Heart right ventricle (tissue), 16 donors: Measurements from ENCODE around the gene INHA. TPM values are rescaled to one million over a fixed set of nuclear protein-coding genes. Genes with fewer than 3 reads are reported as not detected.

ENCODE experiments used
- ATAC-seq, 8 donors: fragments of 200-7000 bp; cut with Tn5 transposase; one replicate each; pipeline ENCODE4 v1.9.1; 2020; ENCODE audit warnings: mild to moderate bottlenecking in 8 of 8, moderate library complexity in 8 of 8, moderate number of reproducible peaks in 1 of 8
- DNase-seq, 2 donors: peaks; one replicate each; pipeline ENCODE4 v3.0.0-alpha.2; 2020
- H3K27ac ChIP-seq, 10 donors: fragments of 200-600 bp; sonication (generic) in 2 of 10; one replicate each; pipeline versions ENCODE4 v1.5.0 to v1.8.0; 2020 to 2022; ENCODE audit warnings: mild to moderate bottlenecking in 3 of 10
- H3K27me3 ChIP-seq, 7 donors: fragments of 200-600 bp; one replicate each; pipeline ENCODE4 v1.8.0; 2021 to 2022; ENCODE audit warnings: mild to moderate bottlenecking in 2 of 7
- H3K36me3 ChIP-seq, 9 donors: fragments of 200-600 bp; sonication (generic) in 1 of 9; one replicate each; pipeline versions ENCODE4 v1.5.0 to v1.8.0; 2020 to 2022; ENCODE audit warnings: mild to moderate bottlenecking in 2 of 9
- H3K4me1 ChIP-seq, 9 donors: fragments of 200-600 bp; sonication (generic) in 1 of 9; one replicate each; pipeline versions ENCODE4 v1.5.0 to v1.8.0; 2020 to 2022; ENCODE audit warnings: mild to moderate bottlenecking in 4 of 9
- H3K4me3 ChIP-seq, 10 donors: fragments of 200-600 bp; sonication (generic) in 2 of 10; one replicate each; pipeline versions ENCODE4 v1.5.0 to v1.8.0; 2020 to 2022; ENCODE audit warnings: mild to moderate bottlenecking in 7 of 10, moderate library complexity in 2 of 10
- H3K9me3 ChIP-seq, 11 donors: fragments of 200-600 bp in 10 of 11; sonication (generic) in 2 of 11; one replicate each; pipeline versions ENCODE4 v1.5.0 to v1.8.0; 2013 to 2022; ENCODE audit warnings: mild to moderate bottlenecking in 2 of 11, control low read depth in 1 of 11, moderate library complexity in 1 of 11
- WGBS, 2 donors: extraction: QIAGEN DNeasy Blood & Tissue Kit; methylation state at CpG; one replicate each; pipeline ENCODE4 v1.1.7; 2013; ENCODE audit warnings: inconsistent platforms in 1 of 2; 5-methylcytosine and 5-hydroxymethylcytosine counted together
- intact Hi-C, 10 donors: fragments of 100-400 bp; cut with DNase I; formaldehyde crosslinking; loops; one replicate each; pipeline versions ENCODE4 v1.11.1 to v1.14.2; 2022
- microRNA-seq, 2 donors: library from miRNA; unstranded; fragments of <30 nt; microRNA quantifications; one replicate each; pipeline ENCODE4 v1.2.0, GENCODE V29; 2021
- polyA plus RNA-seq, 2 donors: library from polyadenylated mRNA; stranded (reverse); fragments of 200-250 nt; gene quantifications; one replicate each; pipeline ENCODE4 v1.2.3, GENCODE V29; 2013
- total RNA-seq, 10 donors: library from RNA; stranded (reverse); fragmentation: NEBNext Ultra II Directional in 3 of 10; extraction: Animal tissue kit (Norgen Biotek cat#: 25700) in 3 of 10; gene quantifications; one replicate each; pipeline versions ENCODE4 v1.2.1 to v1.2.4, GENCODE V29; 2021 to 2023
- TF ChIP-seq, protein P1 (sequence below), 9 donors: fragments of 200-600 bp; sonication (generic) in 2 of 9; IDR thresholded peaks; one replicate each; pipeline versions ENCODE4 v1.5.0 to v1.8.0; 2021 to 2022; ENCODE audit warnings: antibody characterized with exemption in 9 of 9, mild to moderate bottlenecking in 5 of 9, moderate library complexity in 1 of 9
- donor health status: Arrhythmogenic right ventricular cardiomyopathy.
- donor health status: ischemic (EF 13 %, LVEDD 7.1; RV severe dilation, severe dysfunction).
- donor health status: healthy with polysubstance abuse.
- donor health status: DM: no; HTN: yes; CAD: no.
- donor health status: DM: no; HTN: no; CAD: no.
- donor health status: ischemic (EF 25% LVEDD 6.9; RV normal size, moderate dysfunction).
- donor health status: ischemic (EF 25% LVEDD 5.7; RV mildly dilated, moderate dysfunction).
- donor health status: healthy.
- donor health status: DM: yes; HTN: yes; CAD: no.
- donor health status: Ischemic cardiomyopathy.
- donor health status: ischemic (EF 35%, LVEDD 5.7; RV mildly dilated, moderate dysfunction).
- donor health status: nonischemic (EF 11% LVEDD 7.7; RV severe dilation, severe dysfunction).
- donor health status: DM: yes; HTN: yes; CAD: no.
- donor health status: PGD.
- donor health status: ischemic (EF 29% LVEDD 5.4; RV normal size, mild dysfunction).
- donor health status: nonischemic (EF 23%, LVEDD 6.1; RV moderate dilation, normal function).

Gene INHA
- total and polyA plus RNA-seq, 12 donors = 1.1 to 22.1 (median 3.0) TPM

- DNase-seq (no peak), ATAC-seq (no peak)
- 83 to 84% methylated on average over 5 of the region's 5 CpGs for WGBS, 2 donors
- Histone ChIP-seq H3K27ac (peak overlapping the region in 9 of 10 donors; percentile 29 to 99 (median 94)), H3K27me3 (peaks cover 0 to 38% (median 9%) of the 10 kb centered on the region in 7 donors), H3K36me3 (no peaks in the 10 kb centered on the region), H3K4me3 (no peak overlapping the region), H3K9me3 (no peaks in the 10 kb centered on the region), H3K4me1 (peaks cover 5 to 71% (median 22%) of the 10 kb centered on the region in 9 donors)
- intact Hi-C loops = loop anchor here in 3 of 10 donors (5.0 kb wide), 3 partner anchors 53 to 83 kb away; partner anchors contain the start of genes CHPF (in 2 of the 3), TMEM198 (in 2 of the 3), INHA (in 1 of the 3) and OBSL1 (in 1 of the 3)
- TF ChIP-seq, protein P1, sequence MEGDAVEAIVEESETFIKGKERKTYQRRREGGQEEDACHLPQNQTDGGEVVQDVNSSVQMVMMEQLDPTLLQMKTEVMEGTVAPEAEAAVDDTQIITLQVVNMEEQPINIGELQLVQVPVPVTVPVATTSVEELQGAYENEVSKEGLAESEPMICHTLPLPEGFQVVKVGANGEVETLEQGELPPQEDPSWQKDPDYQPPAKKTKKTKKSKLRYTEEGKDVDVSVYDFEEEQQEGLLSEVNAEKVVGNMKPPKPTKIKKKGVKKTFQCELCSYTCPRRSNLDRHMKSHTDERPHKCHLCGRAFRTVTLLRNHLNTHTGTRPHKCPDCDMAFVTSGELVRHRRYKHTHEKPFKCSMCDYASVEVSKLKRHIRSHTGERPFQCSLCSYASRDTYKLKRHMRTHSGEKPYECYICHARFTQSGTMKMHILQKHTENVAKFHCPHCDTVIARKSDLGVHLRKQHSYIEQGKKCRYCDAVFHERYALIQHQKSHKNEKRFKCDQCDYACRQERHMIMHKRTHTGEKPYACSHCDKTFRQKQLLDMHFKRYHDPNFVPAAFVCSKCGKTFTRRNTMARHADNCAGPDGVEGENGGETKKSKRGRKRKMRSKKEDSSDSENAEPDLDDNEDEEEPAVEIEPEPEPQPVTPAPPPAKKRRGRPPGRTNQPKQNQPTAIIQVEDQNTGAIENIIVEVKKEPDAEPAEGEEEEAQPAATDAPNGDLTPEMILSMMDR (IDR thresholded peaks at IDR 0.05) = no peak
Observed at GRCh38 chr2:219625179-219625578, 53.1 kb downstream of the INHA start.

Small RNA genes lying within 50 kb of the gene (microRNA-seq; reads per million reads assigned to microRNA genes)
- 2.0 to 5.4 reads per million in 2 donors for gene MIR3132

Other genes starting within 250 kb of the INHA start
- gene RESP18, start 239.6 kb upstream of the INHA start, total RNA-seq = not detected
- gene RESP18, start 239.6 kb upstream of the INHA start, polyA plus RNA-seq = not detected
- 100 to 1,000 TPM in 1 of 10 donors, 10 to 100 TPM in 9; 56.1 to 110 (median 74.0) TPM for gene DNPEP, start 184.4 kb upstream of the INHA start, total RNA-seq
- 10 to 100 TPM; 56.3 to 68.5 TPM for gene DNPEP, start 184.4 kb upstream of the INHA start, polyA plus RNA-seq
- over 10,000 TPM; 12,560 to 18,019 (median 15,816) TPM for gene DES, start 153.9 kb upstream of the INHA start, total RNA-seq
- gene DES, start 153.9 kb upstream of the INHA start, polyA plus RNA-seq = over 10,000 TPM; 13,697 to 18,010 TPM
- gene SPEG, start 137.5 kb upstream of the INHA start, total RNA-seq = 100 to 1,000 TPM in 9 of 10 donors, 10 to 100 TPM in 1; 97.2 to 151 (median 120) TPM
- gene SPEG, start 137.5 kb upstream of the INHA start, polyA plus RNA-seq = 100 to 1,000 TPM in 1 of 2 donors, 10 to 100 TPM in 1; 62.9 to 130 TPM
- gene GMPPA, start 73.4 kb upstream of the INHA start, total RNA-seq = 10 to 100 TPM; 15.8 to 29.4 (median 21.0) TPM
- gene GMPPA, start 73.4 kb upstream of the INHA start, polyA plus RNA-seq = 10 to 100 TPM; 28.2 to 48.6 TPM
- under 1 TPM in 5 of 10 donors, not detected in 5; 0.15 to 0.43 (median 0.20) TPM for gene ASIC4, start 57.8 kb upstream of the INHA start, total RNA-seq
- not detected for gene ASIC4, start 57.8 kb upstream of the INHA start, polyA plus RNA-seq
- 100 to 1,000 TPM in 4 of 10 donors, 10 to 100 TPM in 6; 66.5 to 166 (median 95.9) TPM for gene CHPF, start 28.5 kb upstream of the INHA start, total RNA-seq
- 100 to 1,000 TPM in 1 of 2 donors, 10 to 100 TPM in 1; 76.9 to 221 TPM for gene CHPF, start 28.5 kb upstream of the INHA start, polyA plus RNA-seq
- gene TMEM198, start 28.3 kb upstream of the INHA start, total RNA-seq = 1 to 10 TPM in 8 of 10 donors, under 1 TPM in 2; 0.59 to 3.5 (median 1.6) TPM
- 10 to 100 TPM in 1 of 2 donors, 1 to 10 TPM in 1; 3.0 to 10.7 TPM for gene TMEM198, start 28.3 kb upstream of the INHA start, polyA plus RNA-seq
- 100 to 1,000 TPM; 161 to 277 (median 171) TPM for gene OBSL1, start 771 bp upstream of the INHA start, total RNA-seq
- gene OBSL1, start 771 bp upstream of the INHA start, polyA plus RNA-seq = 100 to 1,000 TPM; 108 to 310 TPM
- 10 to 100 TPM in 8 of 10 donors, 1 to 10 TPM in 2; 7.2 to 18.2 (median 12.9) TPM for gene STK11IP, start 25.5 kb downstream of the INHA start, total RNA-seq
- gene STK11IP, start 25.5 kb downstream of the INHA start, polyA plus RNA-seq = 10 to 100 TPM; 15.4 to 27.4 TPM
- 100 to 1,000 TPM; 339 to 671 (median 422) TPM for gene SLC4A3, start 55.3 kb downstream of the INHA start, total RNA-seq
- gene SLC4A3, start 55.3 kb downstream of the INHA start, polyA plus RNA-seq = 100 to 1,000 TPM; 197 to 341 TPM